ELR (cell line): ENCODE data around the gene TGFBI.

ENCODE experiments used
- DNase-seq: peaks from one replicate; pipeline ENCODE4 v3.0.0-alpha.2; 2015; ENCODE audit warnings: low read depth

The TGFBI gene

DNA sequence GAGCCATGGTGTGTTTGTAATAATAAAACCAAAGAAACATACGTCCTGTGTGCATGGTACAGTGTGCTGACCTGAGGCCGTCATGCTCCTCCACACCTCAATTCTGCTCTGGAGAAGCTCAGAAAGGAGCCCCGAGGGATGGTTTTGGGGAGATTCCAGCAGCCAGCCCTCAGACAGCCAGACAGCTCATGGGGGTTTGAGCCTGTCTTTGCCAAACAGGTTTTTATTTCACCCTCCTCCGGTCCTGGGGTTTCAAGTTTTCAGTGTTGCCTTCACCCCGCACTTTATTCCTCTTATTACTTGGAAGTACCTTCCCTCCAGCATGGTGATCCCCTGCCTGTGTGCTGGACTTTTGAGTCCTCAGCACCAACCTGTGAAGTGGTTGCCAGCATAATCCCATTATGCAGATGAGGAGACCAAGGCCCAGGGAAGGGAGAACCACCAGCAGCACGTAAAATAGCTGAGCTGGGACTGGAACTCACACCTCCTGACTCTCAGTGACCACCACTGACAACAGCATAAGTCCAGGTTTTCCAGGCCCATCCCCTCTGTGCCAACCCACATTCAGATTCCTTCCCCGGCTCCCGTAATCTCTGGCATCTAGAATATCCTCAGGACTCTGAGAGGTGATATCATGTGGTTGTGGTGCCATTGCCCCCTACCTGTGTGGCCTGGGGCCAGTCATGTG is 35.1 kb downstream of the TGFBI start:
- DNase-seq: no peak

- peak; percentile 30 for DNase-seq
These were observed 35.7 kb downstream of the TGFBI start for GRCh38 chr5:136064510-136064909.

DNA sequence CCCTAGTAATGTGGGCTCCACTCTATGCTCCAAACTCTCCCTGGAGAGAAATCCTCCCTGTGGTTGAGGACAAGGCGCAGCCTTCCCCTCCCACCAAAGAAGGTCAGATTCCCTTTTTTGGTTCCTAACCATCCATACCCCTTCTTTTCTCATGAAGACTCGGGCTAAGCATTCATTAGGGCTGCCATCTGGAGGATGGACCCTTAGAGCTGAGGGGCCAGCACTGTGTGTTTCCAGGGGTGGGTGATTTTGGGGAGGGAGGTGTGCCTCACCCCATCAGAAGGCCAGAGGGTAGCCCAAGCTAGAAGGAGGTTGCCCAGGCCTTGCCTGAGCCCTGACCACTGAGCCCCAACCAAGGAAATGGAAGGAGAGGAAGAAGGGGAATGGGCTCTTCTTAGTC is 36.8 kb downstream of the TGFBI start:
- DNase-seq: no peak

GRCh38 chr5:136066661-136067271 is 38.0 kb downstream of the TGFBI start:
- peak; percentile 35 for DNase-seq

- no peak for DNase-seq
These were observed 38.6 kb downstream of the TGFBI start for GRCh38 chr5:136067422-136067821.

GRCh38 chr5:136070486-136071285 is 41.9 kb downstream of the TGFBI start:
- no peak for DNase-seq

- DNase-seq: no peak
These were observed 45.1 kb downstream of the TGFBI start for GRCh38 chr5:136073714-136074529.

- no peak for DNase-seq
These were observed 46.7 kb downstream of the TGFBI start for GRCh38 chr5:136075466-136075891.

DNA sequence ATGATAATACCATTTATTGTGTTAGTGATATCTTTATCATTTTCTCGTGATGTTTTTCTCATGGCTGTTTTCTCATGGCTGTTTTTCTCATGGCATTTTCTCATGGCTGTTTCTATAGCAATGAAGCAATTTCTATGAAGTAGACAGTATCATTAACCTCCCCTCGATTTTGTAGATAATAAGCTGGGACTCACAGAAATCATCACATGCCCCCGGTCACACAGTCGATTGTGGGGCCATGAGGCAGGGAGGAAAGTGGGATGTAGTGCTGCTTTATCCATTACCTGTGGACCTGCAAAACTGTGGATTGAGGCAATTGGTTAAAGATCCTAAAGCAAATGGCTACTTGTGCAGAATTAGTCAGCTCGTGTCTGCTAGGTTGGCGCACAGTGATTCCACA is 47.3 kb downstream of the TGFBI start:
- DNase-seq: no peak

DNA sequence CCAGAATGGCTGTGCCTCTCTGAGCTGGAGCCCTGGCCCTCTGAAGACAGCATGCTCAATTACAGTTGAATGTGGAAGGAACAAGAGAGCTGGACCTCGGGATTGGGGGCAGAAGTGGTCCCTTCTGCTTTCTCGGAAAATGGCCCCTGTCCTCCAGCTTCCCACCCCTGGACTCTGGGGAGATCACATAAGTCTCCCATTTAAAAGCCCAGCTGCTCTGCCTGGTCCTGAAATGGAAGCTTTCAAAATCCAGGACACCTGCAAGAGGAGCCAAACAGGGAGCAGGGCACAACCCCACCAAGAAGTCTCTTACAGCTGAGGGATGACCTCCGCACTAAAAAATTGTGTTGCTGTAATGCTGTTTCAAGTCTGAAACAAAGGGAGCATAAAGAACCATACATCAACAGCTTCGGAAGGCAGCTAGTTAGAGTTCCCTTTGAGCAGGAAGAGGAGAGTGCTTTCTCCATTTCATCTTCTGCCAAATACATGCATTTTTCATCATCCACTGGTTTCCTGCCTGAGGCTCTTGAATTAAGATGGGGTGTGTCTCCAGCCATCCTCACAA is 48.2 kb downstream of the TGFBI start:
- DNase-seq: no peak

- DNase-seq: no peak
These were observed 50.6 kb downstream of the TGFBI start for GRCh38 chr5:136079195-136079985.

DNA sequence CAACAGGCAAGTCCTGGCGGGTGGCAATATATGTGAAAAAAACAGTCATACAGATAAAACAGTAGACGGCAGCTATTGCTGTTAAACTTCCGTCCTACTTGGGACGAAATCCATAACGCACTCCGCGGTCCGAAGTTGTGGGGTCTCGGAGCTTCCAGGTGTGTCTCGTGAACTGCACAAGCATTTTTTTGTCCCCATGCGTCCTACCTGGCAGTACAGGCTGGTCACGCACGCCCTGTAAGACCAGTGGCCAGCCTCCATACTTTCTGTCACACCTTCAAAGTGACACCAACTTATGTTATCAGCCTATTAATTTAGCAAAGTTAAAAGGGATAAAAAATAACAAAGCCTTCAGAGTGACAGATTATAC is 51.3 kb downstream of the TGFBI start:
- peak; percentile 23 for DNase-seq

- DNase-seq: peak; percentile 88
These were observed 51.9 kb downstream of the TGFBI start for GRCh38 chr5:136080483-136081216.

GRCh38 chr5:136081217-136081591 is 52.4 kb downstream of the TGFBI start:
- no peak for DNase-seq

GRCh38 chr5:136082390-136083193 is 53.8 kb downstream of the TGFBI start:
- peak; percentile 75 for DNase-seq

GRCh38 chr5:136084698-136085097 is 55.9 kb downstream of the TGFBI start:
- no peak for DNase-seq

- no peak for DNase-seq
These were observed 58.2 kb downstream of the TGFBI start for GRCh38 chr5:136086783-136087566.

DNA sequence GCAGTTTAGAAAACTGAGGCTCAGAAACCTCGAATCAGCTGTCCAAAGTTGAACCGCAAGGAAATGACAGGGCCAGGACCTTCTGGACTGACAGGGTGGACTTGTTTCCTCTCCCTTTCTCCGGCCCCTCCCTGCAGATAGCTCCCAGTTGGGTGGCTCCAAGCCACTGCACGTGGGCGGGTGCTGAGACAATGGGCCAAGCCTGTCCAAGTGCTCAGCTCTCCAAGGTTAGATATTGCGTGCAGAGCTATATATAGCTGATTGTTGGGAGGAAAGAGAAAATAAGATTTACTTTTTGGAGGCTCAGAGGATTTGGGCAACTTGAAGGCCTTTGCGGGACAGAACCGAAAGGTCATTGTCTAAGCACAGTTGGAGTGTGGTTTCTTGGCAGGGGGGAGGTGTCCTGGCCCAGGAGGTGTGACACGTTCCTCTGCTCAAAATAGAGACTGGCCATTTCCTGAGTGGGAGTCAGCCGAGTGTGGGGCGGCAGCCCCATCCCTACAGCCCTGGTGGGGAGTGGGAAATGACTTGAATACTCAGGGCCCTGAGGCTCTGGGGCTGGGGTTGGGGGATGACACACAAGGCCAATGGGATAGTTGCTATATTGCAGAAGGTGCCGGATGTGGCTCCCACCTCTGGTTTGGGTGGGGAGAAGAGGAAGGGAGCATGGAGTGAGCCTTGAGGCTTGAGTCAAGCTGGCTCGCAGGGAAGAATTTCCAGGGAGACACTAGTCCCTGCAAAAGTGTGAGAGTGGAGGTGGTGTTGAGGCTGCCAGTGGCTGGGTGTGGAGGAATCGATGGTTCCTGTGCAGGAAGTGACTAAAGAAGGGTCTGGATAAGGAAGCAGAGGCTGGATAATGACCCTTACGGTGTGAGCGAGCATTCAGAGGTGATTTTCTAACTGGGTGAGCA is 59.4 kb downstream of the TGFBI start:
- DNase-seq: no peak
